ENCODE results near the gene NDUFS7. TPM values are rescaled to one million over a fixed set of nuclear protein-coding genes. Genes with fewer than 3 reads are reported as not detected.
A peak's percentile ranks its signal among the peaks of the same experiment; 100 is the strongest.

NDUFS7 gene
- total RNA-seq, 1 experiment from 2014 or later, result 83.4 TPM

- H3K36me3 ChIP-seq, result peaks cover 34% of the 10 kb centered on the region
- DNase-seq (ENCODE audit: low read depth in 1 of 2, low spot score in 2 of 2), result peak in 1 of 2 experiments; percentile 42
- H3K4me3 ChIP-seq, result no peak overlapping the region
- no peaks in the 10 kb centered on the region for H3K9me3 ChIP-seq (replicated peaks)
- no peaks in the 10 kb centered on the region for H3K27me3 ChIP-seq (replicated peaks)
- no peak overlapping the region for H3K27ac ChIP-seq
- peaks cover 3% of the 10 kb centered on the region for H3K4me1 ChIP-seq (replicated peaks)
Observed at GRCh38 chr19:1395194-1396018, 11.7 kb downstream of the NDUFS7 start.

- H3K4me1 ChIP-seq (replicated peaks), result peaks cover 11% of the 10 kb centered on the region
- H3K36me3 ChIP-seq, result peaks cover 29% of the 10 kb centered on the region
- no peaks in the 10 kb centered on the region for H3K9me3 ChIP-seq (replicated peaks)
- no peak overlapping the region for H3K27ac ChIP-seq
- H3K4me3 ChIP-seq, result no peak overlapping the region
- no peaks in the 10 kb centered on the region for H3K27me3 ChIP-seq (replicated peaks)
- peak in 1 of 2 experiments; percentile 41 for DNase-seq (ENCODE audit: low read depth in 1 of 2, low spot score in 2 of 2)
Observed at GRCh38 chr19:1396019-1396767, 12.5 kb downstream of the NDUFS7 start.

GRCh38 chr19:1396768-1397679 lies 13.3 kb downstream of the NDUFS7 start:
- peaks cover 19% of the 10 kb centered on the region for H3K4me1 ChIP-seq (replicated peaks)
- peak in 1 of 2 experiments; percentile 40 for DNase-seq (ENCODE audit: low read depth in 1 of 2, low spot score in 2 of 2)
- peaks cover 23% of the 10 kb centered on the region for H3K36me3 ChIP-seq
- no peaks in the 10 kb centered on the region for H3K27me3 ChIP-seq (replicated peaks)
- H3K9me3 ChIP-seq (replicated peaks), result no peaks in the 10 kb centered on the region
- H3K27ac ChIP-seq, result no peak overlapping the region
- no peak overlapping the region for H3K4me3 ChIP-seq

DNA sequence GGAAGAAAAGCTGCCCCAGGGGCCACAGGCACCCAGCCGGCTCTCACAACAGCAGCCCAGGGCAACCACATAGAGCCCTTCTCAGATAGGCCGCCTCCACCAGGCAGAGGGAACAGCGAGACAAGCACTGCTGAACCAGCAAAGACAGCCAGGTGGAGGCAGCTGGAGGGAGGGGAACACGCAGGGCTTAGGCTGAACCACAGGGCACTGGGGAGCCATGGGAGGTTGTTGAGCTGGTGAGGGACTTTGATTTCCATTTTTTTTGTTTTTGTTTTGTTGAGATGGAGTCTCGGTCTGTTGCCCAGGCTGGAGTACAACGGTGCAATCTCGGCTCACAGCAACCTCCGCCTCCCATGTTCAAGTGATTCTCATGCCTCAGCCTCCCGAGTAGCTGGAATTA lies 14.1 kb downstream of the NDUFS7 start:
- Histone ChIP-seq H3K27ac (no peak overlapping the region), H3K9me3 (replicated peaks) (no peaks in the 10 kb centered on the region), H3K4me1 (replicated peaks) (peaks cover 25% of the 10 kb centered on the region), H3K36me3 (peaks cover 15% of the 10 kb centered on the region; the same call in 1 of the 2 replicates), H3K4me3 (no peak overlapping the region), H3K27me3 (replicated peaks) (no peaks in the 10 kb centered on the region)
- DNase-seq (ENCODE audit: low read depth in 1 of 2, low spot score in 2 of 2), result no peak

- H3K4me1 ChIP-seq (replicated peaks), result peaks cover 32% of the 10 kb centered on the region
- H3K36me3 ChIP-seq, result peaks cover 9% of the 10 kb centered on the region; the same call in 1 of the 2 replicates
- no peak overlapping the region for H3K4me3 ChIP-seq
- DNase-seq (ENCODE audit: low read depth in 1 of 2, low spot score in 2 of 2), result no peak
- no peak overlapping the region for H3K27ac ChIP-seq
- no peaks in the 10 kb centered on the region for H3K9me3 ChIP-seq (replicated peaks)
- no peaks in the 10 kb centered on the region for H3K27me3 ChIP-seq (replicated peaks)
Observed at GRCh38 chr19:1399079-1399478, 15.4 kb downstream of the NDUFS7 start.

- H3K9me3 ChIP-seq (replicated peaks), result no peaks in the 10 kb centered on the region
- DNase-seq (ENCODE audit: low read depth in 1 of 2, low spot score in 2 of 2), result no peak
- no peak overlapping the region for H3K4me3 ChIP-seq
- H3K27me3 ChIP-seq (replicated peaks), result no peaks in the 10 kb centered on the region
- H3K27ac ChIP-seq, result no peak overlapping the region
- H3K36me3 ChIP-seq, result peaks cover 8% of the 10 kb centered on the region; the same call in 1 of the 2 replicates
- peaks cover 32% of the 10 kb centered on the region for H3K4me1 ChIP-seq (replicated peaks)
Observed at GRCh38 chr19:1399745-1400144, 16.0 kb downstream of the NDUFS7 start.

DNA sequence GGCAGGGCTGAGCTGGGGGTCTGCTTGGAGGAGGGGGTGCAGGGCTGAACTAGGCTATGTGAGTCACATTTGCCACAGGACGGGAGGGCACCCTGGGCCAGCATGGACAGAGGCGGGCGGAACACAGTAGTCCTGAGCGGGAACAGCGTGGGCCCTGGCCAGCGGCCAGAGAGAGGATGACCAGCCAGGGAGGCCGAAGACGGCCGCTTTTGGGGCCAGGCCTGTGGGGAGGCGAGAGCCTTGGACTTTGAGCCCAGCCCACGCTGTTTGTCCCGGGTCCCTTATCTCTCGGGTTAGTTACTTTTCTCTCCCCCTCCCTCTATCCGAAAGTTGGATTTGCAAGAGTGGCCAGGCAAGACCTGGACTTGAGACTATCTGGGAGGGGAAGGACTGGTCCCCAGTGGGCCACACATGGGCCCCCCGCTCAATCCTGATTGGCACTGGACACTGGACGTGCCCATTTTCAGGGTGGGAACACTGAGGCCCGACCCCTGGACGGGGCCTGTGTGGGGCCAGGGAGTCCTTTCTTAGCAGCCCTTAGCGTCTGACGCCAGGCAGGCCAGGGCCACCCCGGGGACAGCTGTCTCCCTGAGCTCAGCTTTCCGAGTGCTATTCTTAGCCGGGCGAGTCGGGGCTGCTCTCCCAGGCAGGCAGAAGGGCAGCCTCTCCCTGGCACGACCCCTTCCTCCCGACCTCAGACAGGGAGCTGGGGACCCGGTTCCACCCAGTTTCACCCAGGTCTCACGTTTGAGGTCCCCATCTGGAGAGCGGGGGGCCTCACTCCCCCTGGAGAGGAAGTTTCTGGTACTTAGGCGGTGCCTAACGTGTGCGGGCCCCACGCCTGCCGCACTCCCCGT lies 16.8 kb downstream of the NDUFS7 start:
- peak in 1 of 2 experiments; percentile 35 for DNase-seq (ENCODE audit: low read depth in 1 of 2, low spot score in 2 of 2)
- Histone ChIP-seq H3K9me3 (replicated peaks) (no peaks in the 10 kb centered on the region), H3K36me3 (peaks cover 3% of the 10 kb centered on the region; the same call in 1 of the 2 replicates), H3K4me3 (peak overlapping the region; percentile 58), H3K4me1 (replicated peaks) (peaks cover 32% of the 10 kb centered on the region), H3K27me3 (replicated peaks) (no peaks in the 10 kb centered on the region), H3K27ac (no peak overlapping the region)

GRCh38 chr19:1401138-1401888 lies 17.6 kb downstream of the NDUFS7 start, which contains the start of gene GAMT:
Gene GAMT, minus strand, starts transcription at chr19:1401542. Its CDS starts 66 bp downstream, at chr19:1401476.
- Histone ChIP-seq H3K36me3 (0 out of 2 replicates have a peak, but pooled peaks cover 3% of the 10 kb centered on the region), H3K27me3 (replicated peaks) (no peaks in the 10 kb centered on the region), H3K4me1 (replicated peaks) (peaks cover 32% of the 10 kb centered on the region), H3K27ac (no peak within 1 kb of the TSS), H3K4me3 (peak within 1 kb of the TSS; percentile 58), H3K9me3 (replicated peaks) (no peaks in the 10 kb centered on the region)
- DNase-seq (ENCODE audit: low read depth in 1 of 2, low spot score in 2 of 2), result peak in 1 of 2 experiments; percentile 40

GRCh38 chr19:1401889-1402217 lies 18.1 kb downstream of the NDUFS7 start:
- no peaks in the 10 kb centered on the region for H3K9me3 ChIP-seq (replicated peaks)
- H3K4me3 ChIP-seq, result peak overlapping the region; percentile 58
- H3K36me3 ChIP-seq, result 0 out of 2 replicates have a peak, but pooled peaks cover 3% of the 10 kb centered on the region
- H3K4me1 ChIP-seq (replicated peaks), result peaks cover 37% of the 10 kb centered on the region
- DNase-seq (ENCODE audit: low read depth in 1 of 2, low spot score in 2 of 2), result no peak
- no peak overlapping the region for H3K27ac ChIP-seq
- H3K27me3 ChIP-seq (replicated peaks), result no peaks in the 10 kb centered on the region

DNA sequence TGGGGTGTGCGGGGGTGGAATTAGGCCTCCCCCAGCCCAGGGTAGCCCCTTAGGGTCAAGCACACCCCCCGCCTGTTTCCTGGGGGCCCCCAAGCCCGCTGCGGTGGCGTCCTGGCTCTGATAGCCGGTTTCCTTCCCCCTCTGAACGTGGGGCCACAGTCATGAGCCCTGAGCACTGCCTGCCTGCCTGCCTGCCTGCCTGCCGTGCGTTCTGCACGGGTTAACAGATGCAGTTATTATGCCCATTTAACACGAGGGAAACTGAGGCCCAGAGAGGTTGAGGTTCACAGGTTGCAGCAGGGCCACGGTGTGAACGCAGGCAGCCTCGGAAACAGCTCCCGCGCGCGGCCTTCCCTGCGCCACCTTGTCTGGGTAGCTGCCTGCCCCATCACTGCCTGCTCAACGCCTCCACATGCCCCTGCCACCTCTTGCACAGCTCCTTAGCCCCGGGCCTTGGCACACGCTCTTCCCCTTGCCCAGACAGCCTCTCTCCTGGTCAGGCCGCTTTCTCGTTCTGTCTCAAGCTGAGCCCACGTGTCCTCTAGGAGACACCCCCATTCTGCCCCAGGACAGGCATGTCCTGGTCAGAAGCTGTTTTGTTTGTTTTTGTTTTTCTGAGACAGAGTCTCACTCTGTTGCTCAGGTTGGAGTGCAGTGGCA lies 18.8 kb downstream of the NDUFS7 start:
- H3K27me3 ChIP-seq (replicated peaks), result no peaks in the 10 kb centered on the region
- no peak overlapping the region for H3K4me3 ChIP-seq
- H3K27ac ChIP-seq, result no peak overlapping the region
- no peaks in the 10 kb centered on the region for H3K9me3 ChIP-seq (replicated peaks)
- no peak for DNase-seq (ENCODE audit: low read depth in 1 of 2, low spot score in 2 of 2)
- H3K36me3 ChIP-seq, result peaks cover 3% of the 10 kb centered on the region; the same call in 1 of the 2 replicates
- peaks cover 39% of the 10 kb centered on the region for H3K4me1 ChIP-seq (replicated peaks)

DNA sequence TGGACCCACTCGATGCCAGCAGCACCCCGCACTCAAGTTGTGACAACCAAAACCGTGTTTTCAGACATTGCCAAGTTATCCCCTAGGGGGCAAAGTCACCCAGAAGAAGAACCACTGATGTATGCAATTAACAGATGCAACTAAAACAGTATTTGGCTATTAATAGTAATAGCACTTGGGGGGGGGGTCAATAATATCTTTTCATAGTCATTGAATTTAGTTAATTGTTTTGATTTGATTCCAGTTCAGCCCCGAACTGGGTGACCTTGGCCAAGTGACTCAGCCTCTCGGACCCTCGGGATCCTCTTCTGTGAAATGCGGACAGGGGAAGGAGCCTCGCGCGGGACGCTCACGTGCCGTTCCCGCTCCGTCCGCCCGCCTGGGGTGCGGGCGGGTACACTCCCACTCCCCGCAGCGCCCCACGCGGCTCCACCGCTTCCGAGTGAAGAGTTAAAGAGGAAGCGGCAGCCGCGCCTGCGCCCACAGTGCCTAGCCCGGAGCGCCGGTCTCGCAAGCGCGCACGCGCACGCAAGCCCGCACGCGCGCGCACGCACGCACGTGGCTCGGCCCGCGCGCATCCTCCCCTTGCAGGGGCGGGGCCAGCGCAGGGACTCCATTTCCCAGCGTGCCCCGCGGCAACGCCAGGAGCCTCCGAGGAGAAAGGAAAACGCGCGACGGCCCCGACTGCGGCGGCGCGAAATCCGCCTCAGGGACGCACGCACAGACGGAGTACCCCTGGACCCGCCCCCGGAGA lies 23.2 kb downstream of the NDUFS7 start:
- H3K9me3 ChIP-seq (replicated peaks), result no peaks in the 10 kb centered on the region; the same call in 1 of the 2 replicates
- no peaks in the 10 kb centered on the region for H3K27me3 ChIP-seq (replicated peaks)
- H3K36me3 ChIP-seq, result peaks cover 45% of the 10 kb centered on the region
- peak; percentile 98 to 99 for DNase-seq (ENCODE audit: low read depth in 1 of 2, low spot score in 2 of 2)
- H3K27ac ChIP-seq, result peak overlapping the region; percentile 43
- peaks cover 44% of the 10 kb centered on the region for H3K4me1 ChIP-seq (replicated peaks)
- H3K4me3 ChIP-seq, result peak overlapping the region; percentile 98
